NCI-H526 treated with DMSO at 0.1 percent for 48 hours (cell line): ENCODE data around the gene TOR2A.
"Not testable (repeated sequence)": the region's sequence is repeated elsewhere in the genome, so short reads cannot be mapped to it uniquely, and the experiment has no call there.

Source experiments
- DNase-seq: peaks from one replicate; lab custom pipeline; 2025; lab: John Stamatoyannopoulos, UW

The TOR2A gene

DNA sequence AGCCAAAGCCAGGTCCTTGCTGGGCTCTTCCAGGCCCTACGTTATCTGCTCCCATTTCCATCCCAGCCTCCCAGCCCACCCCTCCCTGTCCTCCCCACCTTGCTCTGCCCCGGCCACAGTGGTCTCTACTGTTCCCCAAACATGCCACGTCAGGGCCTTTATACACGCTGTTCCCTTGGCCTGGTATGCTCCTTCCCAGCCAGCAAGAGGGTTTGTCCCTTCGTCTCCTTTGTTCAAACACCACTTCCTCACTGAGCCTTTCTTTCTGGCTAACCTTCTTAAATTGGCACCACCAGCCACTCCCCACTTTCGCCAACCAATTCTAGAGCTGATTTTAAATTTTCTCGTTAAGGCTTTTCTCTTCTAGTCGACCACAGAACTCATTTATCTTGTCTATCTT, 33.6 kb upstream of the TOR2A start:
- no peak for DNase-seq

DNA sequence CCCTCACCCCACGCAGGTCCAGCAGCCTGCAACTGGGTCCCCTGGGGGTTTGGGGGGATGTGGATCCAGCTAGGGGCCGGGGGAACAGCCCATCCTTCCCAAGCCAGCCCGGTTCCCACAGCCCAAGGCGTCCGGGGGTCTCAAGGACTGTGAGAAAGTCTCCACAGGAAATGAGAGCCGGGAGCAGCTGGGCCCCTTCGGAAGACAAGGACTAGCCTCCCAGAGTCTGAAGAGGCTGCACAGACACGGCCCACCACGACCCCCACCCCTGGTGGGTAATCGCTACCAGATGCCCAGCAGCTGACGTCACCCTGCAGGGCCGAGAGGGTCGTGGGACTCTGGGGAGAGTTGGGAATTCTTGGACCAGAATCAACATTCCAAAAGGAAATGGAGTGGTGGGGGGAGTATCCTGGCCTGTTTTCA, 32.8 kb upstream of the TOR2A start:
- DNase-seq: no peak

DNA sequence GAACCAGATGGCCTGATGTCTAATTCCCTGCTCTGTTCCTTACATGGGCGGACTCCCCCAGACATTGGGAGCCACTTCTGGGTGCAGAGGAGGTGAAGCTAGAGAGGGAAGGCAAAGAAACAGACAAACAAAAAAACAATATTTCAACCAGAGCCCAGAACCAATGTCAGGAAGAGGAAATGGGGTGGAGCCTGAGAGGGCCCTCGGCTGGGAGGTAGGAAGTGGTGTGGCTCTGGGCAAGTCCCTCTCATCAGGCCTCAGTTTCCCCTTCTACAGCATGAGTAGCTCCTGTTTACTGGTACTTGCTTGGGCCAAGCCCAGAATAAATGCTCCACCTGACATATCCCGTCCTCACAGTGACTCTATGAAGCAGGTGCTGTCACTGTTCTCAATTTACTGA, 32.3 kb upstream of the TOR2A start:
- DNase-seq: no peak

DNA sequence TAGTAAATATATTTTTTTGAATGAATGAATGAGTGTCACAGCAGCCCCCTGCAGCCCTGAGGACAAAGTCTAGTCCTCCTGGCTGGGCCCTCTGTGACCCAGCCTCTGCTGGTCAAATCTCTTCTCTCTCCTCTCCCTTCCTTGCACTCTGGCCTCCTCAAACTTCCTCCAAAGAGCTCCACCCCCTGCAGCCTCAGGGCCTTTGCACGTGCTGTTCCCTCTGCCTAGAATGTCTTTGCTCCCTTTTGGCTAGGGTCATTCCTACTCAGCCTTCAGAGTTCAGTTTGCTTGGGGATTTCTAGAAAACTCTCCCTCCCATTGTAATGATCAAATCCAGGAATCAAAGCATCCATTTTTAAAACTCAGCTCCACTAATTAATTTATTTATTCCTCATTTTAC, 30.3 kb upstream of the TOR2A start:
- DNase-seq: no peak

DNA sequence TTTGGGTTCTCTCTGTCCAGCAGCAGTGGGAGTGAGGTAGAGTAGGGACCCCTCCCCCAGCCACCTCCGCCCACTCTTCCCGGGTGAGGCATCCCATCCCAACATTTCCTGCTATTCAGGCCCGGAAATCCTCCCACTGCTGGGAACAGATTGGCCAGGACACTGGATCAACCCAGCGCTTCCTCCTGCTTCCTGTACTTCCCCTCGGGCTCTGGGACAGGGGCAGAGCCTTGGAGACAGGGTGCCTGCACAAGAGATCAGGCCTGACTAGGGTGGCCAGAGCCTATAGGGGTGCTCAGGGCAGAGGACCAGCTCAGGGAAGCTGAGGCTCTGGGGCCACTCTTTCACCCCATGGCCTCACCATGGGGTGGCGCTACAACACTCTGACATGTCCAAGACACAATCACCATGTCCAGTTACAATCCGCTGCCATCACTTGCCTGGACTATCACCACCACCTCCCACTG, 28.9 kb upstream of the TOR2A start:
- no peak for DNase-seq

DNA sequence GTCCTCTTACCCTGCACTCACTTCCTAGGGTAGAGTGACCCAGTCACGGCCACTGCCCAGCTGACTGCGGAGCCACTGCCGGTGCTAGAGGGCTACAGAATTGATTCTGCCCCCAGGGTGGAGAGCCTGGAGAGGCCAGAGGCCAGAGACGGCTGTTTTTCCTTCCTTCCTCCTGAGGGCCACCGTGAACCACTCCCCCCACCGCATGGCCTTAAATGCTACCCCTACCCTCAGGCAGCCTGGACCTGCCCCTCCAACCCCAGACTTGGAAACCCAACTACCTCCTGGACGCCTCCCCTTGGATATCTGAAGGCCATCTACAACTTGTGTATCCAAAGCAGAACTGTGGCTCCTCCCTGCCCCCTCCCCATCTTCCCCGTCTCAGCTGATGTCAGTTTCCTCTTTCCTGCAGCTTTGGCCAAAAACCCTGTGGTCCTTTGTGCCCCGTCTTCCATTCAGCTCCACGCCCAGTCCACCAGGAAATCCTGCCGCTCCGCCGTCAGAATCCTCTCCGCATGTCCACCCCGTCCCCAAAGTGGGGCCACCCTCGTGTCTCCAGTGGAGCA, 27.1 kb upstream of the TOR2A start:
- no peak for DNase-seq

DNA sequence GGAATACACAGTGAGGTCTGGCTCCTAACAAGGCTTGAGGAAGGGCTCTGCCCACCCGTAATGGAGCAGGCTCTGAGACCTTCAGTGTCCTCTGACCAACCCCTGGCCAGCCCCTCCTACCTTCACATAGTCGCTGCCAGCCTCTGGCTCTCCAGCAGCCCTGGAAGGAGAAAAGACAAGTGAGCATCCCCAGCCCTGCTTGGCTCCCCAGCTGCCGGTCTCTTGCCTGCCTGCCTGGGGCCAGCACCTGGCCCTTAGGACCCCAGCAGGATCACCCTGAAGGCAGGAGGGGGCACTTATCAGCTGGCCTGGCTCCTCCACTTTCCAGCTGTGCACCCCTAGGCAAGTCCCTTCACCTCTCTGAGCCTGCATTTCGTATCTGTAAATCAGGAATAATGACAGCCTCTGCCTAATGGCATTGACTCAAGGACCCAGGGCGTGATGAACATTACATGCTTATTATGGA, 26.4 kb upstream of the TOR2A start:
- DNase-seq: no peak

DNA sequence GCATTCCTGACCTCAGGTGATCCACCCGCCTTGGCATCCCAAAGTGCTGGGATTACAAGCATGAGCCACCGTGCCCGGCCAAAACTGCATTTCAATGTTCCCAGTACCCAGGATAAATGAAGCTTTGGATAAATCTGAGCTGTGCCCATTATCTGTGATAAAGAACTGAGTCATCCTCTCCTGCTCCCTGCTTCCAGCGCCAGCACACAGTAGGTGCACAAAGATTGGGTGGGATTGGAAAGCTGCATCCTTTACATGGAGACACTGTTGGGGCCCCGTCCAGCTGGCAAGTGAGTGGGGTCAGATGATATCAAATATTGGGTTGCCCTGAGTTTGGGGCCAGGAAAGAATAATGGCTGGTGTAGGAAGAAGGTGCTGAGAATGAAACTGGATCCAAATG, 26.0 kb upstream of the TOR2A start:
- DNase-seq: no peak

DNA sequence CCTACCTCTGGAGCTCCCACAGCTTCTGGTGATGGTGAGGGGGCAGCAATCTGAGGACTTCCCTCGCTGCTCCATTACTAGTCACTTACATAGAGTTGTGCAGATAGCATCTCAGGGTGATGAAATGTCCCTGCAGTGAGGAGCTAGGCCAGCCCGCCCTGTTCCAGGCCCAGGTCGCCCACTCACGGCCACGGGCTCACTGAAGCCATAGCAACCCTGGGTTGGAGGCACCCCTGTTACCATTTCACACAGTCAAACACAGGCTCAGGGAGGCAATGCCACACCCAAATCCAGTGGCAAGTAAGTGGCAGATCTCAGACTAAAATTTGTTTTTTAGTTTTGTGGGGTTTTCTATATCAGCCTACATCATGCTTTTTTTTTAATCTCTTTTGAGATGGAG, 23.7 kb upstream of the TOR2A start:
- no peak for DNase-seq

DNA sequence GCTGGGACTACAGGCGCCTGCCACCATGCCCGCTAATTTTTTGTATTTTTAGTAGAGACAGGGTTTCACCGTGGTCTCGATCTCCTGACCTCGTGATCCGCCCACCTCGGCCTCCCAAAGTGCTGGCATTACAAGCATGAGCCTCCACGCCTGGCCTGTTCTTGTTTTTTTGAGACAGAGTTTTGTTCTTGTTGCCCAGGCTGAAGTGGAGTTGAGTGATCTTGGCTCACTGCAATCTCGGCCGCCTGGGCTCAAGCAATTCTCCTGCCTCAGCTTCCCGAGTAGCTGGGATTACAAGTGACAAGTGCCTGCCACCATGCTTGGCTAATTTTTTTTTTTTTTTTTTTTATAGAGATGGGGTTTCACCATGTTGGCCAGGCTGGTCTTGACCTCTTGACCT, 21.7 kb upstream of the TOR2A start:
- not testable (repeated sequence) for DNase-seq

DNA sequence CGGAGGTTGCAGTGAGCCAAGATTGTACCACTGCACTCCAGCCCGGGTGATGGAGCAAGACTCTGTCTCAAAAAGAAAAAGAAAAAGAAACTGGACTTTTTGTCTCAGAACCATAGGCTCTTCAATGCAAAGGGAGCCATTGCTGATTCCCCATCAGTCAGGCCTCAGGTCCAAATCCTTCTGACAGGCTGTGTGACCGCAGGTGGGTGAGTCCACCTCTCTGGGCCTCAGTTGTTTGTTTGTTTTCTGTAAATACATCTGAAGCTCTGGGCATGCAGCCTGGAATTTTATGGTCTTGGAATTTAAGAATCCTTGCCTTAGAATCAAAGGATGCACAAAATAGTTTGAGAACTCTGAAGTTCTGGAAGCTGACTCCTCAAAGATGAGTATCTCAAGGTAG, 21.1 kb upstream of the TOR2A start:
- DNase-seq: no peak

DNA sequence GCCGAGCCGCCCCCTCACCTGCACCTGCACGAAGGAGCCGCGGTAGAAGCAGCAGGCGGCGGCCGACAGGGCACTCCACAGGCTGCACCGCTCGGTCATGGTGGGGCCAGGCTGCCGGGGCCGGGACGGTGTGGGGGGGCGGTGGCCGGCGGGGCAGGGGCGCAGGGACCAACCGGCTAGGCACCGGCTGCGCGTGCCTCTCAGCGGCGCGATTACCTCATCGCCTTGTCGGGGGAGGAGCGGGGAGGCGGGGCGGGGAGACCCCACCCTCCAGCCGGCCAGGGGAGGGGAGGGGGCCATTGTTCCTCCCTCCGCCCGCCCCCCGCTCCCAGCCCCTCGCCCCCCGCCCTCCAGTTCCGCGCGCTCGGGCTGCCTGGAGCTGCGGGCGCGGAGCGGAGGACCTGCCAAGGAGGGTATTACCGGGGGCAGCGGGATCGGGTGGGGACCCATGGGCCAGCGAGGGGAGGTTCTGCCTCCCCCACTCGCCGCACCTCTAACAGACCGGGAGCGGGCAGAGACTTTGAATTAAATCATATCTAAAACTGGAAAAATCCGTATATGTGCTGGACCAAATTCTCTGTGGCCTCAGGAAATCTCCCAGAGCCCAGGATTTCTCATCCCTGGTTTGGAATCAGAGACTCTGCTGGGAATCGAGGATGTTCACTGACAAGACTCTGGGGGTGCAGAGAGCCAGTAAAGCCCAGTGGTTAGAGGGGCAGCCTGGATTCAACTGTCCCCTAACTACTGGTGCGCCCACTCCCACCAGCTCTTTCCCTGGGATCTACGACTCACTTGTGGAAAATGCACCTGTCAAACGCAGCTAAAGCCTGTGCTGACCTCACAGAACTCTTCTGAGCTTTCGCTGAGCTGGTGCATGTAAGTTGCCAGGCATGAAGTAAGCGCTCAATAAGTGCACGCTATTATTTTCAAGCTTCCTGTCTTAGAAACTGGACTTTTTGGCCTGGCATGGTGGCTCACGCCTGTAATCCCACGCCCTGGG, 20.3 kb upstream of the TOR2A start:
- DNase-seq: no peak

DNA sequence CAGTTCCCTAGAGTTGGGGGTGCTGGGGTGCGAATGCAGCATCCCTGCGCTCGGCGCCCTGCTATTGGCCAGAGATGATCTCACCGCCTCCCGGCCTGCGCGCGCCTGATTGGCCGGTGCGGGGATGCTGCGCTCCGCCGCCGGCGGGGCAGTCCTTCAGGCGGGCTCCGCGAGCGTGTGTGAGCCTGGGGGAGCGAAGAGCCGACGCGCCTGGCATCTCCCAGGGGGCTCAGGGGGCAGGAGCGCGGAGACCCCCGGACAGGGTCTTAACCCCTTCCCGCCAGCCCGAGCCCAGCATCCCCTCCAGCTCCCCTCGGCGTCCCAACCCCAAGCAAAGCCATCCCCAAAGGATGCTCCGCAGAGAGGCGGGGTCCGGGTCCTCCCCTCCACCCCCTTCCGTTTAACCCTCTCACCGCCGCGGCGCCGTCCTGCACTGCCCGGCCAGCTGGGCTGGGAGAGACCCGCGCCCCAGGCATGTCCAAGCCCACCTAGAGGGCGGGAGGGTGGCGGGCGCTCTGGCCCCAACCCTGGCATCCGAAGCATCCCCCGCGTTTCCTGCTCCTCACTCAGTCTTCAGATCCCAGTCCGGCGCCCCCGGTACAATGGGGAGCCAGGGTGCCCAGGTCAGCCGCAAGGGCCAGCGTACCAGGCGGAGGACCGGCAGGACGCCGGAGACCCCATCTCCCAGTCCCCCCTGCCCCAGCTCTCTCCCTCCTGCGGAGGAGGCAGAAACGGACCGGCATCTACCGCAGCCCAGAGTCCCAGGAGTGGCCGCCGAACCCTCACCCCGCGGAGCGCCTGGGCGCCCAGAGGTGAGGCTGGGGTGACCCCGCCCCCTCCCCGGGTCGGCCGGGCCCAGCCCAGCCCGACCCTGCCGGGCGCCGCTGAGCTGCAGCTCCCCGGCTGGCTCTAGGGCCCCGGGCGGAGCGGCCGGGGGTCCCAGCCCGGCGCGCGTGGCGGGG, 19.3 kb upstream of the TOR2A start:
- no peak for DNase-seq

DNA sequence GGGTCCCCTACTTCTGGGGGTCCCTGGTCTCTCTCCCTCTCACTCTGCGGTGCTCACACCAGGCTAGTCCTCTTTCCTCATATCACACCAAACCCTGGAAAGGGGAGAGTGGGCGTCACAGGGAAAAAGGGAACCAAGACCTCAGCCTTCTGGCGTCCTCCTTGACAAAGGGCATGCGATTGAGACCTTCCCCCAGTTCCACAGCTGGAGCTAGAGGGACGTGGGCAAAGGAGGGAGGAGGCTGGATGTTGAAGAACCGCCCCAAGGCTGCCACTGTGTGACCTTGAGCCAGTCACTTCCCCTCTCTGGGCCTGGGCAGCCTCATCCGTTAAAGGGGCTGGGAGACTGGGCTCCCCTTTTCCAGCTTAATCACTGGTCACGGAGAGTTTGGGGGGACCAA, 18.5 kb upstream of the TOR2A start:
- no peak for DNase-seq

DNA sequence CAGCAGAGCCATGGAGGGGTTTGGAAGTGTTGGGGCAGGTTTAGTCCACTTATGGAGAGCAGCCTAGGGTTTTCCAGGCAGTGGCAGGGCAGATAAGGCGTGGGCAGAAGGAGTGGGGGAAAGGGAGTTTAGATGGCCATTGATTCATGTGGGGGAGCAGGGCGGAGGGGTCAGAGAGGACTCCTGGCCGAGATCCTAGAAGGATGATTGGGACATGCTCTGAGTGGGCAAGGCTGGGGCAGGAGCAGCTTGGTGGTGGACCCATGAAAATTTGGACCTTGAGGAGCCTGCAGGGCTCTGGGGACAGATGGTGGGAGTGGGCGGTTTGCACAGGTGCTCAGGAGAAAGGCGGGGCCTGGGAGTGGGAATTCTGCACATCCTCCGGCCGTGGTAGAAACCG, 18.1 kb upstream of the TOR2A start:
- DNase-seq: no peak

DNA sequence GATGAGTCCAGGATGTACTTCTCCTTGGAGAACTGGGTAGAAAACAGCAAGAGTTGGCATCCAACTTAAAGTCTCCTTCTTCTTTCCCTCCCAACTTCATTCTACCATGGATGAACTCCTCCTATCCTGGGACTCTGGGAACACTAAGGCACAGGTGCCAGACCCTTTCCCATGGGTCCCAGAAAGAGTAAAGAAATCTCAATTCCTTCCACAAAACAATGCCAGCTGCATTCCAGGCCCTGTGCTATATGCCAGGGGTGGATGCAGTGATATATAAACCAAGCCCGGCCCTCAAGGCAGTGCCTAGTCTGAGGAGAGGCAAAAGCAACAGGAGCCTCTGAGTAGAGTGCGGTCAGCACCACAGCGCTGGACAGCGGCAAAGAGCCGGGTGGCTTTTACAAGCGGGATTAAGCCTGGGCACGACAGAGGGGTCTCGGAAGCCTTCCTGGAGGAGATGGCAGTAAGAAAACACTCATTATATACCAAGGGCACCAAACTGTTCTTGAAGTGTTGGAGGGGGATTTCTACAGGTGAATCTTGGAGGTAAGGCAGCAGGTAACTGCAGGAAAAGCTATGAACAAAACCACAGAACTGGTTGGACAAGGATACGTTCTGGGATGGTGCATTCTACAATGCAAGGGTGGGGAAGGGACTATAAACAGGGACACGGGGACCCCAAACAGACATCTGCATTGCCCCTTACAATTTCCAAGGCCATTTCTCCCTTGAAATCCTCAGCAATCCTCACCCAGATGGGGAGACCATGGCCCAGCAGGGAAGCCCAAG, 16.4 kb upstream of the TOR2A start:
- no peak for DNase-seq

DNA sequence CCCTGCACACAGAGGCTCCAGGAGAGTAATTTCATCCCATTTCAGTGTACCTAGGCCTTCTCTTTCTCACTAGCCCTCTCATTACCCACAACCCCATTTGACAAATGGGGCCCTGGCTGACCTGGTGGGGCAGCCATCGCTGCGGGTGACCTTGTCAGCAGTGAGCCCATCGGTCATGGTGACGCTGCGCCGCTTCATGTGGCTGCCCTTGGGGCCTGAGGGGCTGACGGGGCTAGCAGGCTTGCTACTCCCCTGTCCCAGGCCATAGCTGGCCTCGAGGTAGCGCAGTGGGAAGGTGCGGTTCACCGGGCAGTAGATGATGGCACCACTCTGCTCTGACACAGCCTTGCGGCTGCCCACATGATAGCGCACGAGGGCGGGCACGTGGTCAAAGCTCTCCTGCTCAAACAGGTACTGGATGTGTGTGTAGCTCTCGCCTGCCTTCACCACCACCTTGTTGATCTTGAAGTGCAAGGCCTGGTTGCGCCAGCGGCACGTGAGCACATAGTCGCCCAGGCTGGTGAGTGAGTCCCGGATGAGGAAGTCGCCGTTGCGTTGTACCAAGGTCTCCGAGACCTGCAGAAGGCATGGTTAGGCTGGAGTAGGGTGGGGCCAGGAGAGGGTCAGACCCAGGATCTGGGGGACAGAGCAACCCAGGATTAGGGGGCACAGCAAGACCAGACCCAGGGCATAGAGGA, 14.1 kb upstream of the TOR2A start:
- no peak for DNase-seq

DNA sequence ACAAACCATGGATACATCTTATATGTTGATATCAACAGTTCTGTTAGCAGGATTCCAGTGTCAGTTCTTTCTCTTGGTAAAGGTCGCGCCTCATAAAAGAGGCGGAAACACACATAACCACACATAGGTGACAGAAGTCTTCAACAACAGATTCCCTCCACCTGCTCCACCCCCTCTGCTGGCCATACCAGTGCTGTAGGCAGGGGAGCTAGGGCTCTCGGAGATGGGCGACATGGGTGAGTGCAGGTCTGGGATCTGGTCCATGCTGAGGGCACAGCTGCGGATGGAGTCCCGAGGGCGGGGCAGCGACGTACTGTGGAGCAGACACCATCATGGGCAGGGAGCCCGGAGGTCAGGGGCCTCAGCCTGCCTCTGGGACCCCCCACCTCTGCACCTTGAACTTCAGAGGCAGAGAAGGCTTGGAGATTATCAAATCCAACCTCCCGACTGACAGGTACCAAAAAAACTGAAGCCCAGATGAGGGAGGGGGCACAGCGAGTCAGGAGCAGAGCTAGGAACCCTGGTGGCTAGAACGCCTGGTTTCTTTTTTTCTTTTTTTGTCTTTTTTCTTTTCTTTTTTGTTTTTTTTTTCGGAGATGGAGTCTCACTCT, 12.0 kb upstream of the TOR2A start:
- DNase-seq: no peak

DNA sequence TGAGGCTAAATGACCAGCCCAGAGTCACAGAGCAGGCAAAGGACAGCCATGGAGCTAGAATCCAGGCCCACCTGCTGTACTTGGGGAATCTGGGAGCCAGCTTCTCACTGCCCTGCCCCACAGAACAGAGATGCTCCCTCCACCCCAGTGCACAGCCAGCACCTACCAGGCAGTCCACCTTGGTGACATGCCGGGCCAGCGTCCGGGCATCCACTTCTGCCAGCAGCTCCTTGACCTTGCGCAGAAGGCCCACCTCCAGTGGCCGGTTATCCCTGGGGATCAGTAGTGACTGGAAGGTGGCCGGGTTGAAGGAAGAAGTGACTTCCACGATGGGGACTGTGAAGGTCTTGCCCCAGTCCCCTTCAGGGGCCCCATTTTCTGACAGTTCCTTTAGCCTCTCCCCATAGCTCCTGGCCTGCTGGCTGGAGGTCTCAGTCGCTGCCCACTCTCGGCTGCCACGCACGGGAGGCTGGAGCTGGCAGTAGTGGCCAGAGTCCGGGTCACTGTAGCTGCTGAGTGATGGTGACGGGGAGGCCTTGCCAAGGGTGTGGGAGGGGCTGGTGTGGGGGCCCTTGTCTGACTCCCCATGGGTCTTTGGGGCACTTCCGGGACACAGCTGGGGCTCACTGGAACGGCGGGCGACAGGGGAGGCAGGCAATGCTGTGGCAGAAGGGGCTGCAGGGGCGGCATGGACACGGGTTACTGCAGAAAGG, 9.5 kb upstream of the TOR2A start:
- no peak for DNase-seq
